CD4-positive, alpha-beta T cell treated with Interleukin-15 for 1 hour (primary cell): ENCODE measurements around the gene MTAP.
A peak's percentile ranks its signal among the peaks of the same experiment; 100 is the strongest.

Source experiments
- DNase-seq: peaks from one replicate; pipeline ENCODE4 v3.0.0-alpha.2; 2020

Gene MTAP

DNA sequence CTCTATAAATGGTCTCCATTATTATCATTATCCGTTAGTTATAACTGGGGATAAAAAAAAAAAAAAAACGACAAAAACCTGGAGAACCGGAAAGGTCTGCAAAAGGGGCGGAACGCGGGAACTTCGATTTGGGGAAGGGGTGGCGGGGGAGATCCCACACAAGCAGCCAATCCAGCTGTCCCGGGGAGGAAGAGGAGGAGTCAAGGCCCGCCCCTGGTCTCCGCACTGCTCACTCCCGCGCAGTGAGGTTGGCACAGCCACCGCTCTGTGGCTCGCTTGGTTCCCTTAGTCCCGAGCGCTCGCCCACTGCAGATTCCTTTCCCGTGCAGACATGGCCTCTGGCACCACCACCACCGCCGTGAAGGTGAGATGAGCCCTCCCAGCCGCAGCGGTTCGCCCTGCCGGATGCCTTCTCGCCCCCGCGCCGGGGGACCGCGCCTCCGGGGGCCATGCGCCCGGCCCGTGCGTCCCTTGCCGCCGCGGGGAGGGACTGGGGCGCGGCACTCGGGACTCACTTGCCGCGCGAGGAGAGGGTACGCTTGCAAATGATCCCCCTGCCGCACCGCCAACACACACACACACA, at the start of gene MTAP:
TSS of gene MTAP (plus strand) at position 219 of the 583 bp plus-strand sequence. CDS start at position 332, 113 bp downstream.
- peak; percentile 67 for DNase-seq

DNA sequence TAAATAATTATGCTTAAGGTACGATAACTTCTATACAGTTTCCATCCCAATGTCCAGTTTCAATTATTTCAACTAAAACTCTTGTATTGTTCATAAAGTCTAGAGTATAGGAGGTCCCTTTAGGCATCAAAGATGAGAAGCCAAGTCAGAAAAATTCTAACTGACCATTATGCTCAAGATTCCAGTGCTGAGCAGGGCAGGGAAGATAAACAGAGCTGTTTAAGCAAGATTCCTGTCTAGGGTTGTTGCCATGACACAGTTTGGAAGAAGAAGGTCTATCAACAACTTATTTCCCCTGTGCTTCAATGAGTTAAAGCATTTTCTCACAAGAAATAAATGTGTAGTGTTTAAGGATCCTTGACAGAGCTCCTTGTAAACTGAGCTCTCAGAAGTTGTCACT, 48.9 kb upstream of the MTAP start:
- DNase-seq, result no peak

DNA sequence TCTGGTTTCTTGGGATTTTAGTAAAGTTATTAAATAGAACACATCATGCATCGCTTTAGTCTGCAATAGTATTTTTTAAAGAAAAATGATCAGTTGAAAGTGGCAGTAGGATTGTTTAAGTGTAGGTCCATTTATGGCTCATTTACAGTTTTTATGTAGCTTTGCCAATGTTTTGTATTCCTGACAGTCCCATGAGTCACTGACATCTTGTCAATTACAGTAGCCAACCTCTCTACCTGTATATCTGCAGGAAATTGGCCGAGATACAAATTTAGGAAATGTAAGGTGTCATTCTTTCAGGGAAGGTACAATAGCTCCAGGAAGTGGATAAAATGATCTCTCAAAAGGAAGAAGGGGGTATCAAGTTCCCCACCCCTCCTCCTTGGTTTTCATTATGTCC, 47.7 kb upstream of the MTAP start:
- DNase-seq, result no peak

DNA sequence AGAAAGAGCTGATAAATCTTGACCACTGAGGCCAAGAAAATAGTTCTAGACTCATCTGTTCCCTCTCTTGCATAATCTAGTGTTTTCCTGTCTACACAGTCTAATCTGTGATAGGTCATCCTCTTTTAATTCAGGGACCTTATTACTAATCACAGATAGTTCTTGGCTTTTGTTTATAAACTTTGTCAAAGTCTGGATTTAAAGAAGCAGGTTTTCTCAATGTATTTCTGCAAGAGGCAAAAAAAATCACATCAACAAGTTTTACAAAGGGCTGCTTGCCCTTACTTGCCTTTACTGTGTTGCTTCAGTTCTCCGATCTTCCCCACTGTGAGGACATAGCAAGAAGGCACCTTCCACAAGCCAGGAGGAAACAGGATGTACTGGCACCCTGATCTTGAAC, 43.9 kb upstream of the MTAP start:
- DNase-seq, result no peak

DNA sequence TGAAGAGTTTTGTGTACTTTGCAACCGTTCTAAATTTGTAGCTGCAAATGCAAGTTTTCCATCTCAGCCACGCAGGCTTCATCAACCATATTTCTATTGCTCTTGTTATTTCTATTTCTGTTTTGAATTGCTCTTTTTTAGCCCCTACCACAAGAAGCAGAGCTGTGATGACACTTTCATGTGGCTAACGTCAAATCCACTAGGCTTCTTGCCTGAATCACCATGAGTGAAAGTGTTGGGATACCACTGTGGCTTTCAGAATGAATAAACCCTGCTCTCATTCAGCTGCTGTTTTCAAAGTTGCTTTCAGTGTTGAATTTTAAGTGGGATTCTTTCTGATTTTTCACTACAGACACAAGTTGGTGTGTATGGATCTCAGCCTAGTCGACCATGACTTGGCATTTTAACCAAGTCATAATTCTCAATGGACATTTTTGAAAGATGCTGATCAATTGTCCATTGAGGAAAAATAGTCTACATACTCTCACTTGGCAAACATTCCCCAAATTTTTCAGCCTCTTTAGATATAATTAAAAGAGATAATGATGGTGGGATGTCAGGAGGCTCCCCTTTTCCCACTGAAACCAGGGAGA, 41.0 kb upstream of the MTAP start:
- no peak for DNase-seq

DNA sequence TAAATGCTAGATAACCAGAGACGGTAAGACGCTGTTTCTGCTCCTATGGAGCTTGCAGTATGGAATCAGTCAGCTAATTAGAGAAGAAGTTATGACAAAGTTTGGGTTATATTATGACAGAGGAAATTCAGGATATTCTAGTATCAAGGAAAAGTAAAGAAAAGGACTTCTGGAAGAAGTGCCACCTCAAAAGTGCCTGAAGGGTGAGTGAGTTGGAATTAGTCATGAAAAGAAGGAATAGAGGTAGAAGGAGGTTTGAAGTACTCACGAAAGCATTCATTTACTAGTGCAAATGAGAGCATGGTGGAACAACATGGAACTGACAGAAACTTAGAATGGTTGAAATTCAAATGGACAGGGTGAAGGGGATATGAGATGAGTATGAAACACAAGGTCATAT, 40.4 kb upstream of the MTAP start:
- DNase-seq, result no peak

DNA sequence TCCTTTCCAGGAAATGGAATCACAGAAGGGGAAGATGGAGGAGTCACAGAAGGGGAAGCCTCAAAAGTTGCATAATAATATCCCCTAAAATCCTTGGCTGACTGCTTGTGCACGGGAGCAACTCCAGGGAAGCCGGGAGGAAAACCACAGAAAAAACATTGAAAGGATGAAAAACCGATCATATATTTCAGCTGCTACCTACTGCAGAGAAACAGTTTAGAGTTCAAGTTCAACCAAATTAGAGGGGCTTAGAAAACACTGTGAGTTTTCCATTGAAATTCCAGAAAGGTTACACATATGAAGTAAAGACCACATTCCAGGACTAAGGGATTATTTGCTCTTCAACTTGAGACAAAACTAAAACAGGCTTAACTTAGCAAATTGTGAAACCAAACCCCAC, 37.6 kb upstream of the MTAP start:
- DNase-seq, result no peak

DNA sequence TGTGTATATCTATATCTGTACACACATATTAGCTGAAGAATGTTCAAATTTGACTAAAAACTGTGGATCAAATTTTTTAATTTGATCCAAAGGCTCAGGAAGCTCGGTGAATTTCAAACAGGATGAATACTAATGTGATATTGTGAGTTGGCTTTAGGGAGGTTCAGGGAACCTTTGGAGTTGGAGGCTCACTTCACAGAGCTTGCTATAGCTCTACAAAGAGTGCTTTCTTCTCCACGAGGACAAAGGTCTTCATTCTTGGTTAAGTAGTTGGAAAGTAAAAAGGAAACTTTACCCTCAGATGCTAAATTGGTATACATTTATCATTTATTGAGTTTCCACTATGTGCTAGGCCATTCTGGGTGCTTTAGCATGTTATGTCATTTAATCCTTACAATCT, 36.3 kb upstream of the MTAP start:
- DNase-seq, result no peak

DNA sequence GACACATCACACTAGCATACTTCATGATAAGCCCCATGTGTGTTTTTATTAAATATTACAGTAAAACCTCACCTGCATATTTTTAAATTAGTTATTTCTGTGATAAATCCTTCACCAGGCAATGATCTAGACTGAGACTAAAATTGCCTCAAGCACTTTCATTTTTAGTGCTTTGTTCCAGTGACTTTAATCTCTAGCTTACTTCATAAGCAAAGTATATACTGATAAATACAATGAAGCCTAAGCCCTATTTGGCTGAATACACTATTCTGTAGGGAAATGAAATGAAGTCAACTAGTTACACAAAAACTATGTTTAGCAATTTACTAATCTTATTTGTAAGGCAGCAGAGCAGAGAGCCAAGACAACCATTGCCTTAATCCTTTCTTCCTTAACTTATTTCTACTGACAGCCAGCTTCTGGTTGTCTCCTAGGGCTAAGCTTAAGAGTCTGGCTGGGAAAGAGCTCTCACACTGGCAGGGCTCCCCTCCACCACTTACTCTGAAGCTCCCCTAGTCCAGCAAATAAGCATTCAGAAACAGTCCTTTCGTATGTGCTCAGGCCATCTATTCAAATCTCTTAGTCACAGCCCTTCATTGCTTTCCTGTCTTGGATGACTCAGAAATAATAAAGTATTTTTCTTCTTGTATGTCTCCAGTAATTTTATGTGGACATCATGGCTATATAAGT, 31.4 kb upstream of the MTAP start:
- DNase-seq, result no peak

DNA sequence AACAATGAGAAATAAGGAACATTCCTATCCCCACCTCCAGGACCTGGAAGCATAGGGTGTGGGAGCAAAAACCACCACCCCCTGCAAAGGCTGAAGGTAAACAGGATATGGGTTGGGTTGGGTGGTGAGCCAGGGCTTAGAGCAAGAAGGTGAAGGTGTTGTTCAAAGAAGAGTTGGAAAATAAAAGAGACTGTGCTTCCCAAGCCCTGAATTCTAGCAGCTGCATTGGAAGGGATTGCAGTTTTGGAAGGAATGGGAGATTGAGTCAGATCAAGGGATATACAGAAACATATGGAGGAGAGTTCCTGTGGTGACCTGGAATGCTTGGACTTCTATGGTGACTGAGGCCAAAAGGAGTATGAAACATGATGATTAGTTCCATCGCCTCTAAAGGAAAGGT, 24.7 kb upstream of the MTAP start:
- no peak for DNase-seq

DNA sequence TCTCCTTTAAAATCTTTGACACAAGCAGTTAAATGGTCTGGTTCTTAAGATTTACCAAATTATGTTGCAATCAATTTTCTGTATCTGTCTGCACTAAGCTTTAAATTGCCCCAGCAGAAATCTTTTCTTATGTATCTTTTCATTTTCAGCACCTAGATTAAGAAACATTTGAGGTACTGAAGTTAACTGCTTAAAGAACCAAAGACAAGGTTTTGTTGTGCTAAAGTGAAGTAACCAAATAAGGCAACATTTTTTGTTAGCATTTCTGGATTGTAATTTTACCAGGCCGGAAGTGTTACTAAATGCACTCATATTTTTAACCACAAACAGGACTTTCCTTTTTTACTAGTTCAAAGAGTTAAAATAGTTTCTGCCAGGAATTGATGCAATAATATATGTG, 24.1 kb upstream of the MTAP start:
- DNase-seq, result no peak

DNA sequence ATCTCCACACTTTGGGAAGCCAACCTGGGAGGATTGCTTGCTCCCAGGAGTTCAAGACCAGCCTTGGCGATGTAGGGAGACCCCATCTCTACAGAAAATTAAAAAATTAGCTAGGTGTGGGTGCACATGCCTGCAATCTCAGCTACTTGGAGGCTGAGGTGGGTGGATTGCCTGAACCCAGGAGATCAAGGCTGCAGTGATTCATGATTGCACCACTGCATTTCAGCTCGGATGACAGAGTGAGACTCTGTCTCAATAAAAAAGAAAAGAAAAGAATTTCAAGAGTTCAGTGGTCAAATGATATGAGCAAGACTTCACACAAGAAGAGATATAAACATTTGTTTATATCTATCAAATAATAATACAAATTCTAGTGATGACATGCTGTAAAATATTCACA, 23.0 kb upstream of the MTAP start:
- DNase-seq, result no peak

DNA sequence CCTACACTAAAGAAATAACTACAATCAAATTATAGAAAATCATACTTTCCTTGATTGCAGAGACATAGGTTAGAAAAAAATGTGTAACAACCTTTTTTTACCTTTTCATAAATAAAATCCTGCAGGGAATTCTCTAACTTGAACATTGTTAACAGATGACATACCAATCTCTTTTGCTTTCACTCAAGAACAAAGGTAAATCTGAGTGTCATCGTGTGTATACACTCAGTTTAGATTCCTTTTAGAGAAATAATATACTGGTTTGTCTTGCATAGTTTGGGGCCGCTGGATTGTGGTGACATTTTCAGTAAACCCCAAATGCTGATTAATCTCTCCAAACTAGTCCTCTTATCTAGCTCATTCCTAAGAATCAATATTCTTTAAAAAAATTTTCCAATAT, 20.8 kb upstream of the MTAP start:
- DNase-seq, result no peak

DNA sequence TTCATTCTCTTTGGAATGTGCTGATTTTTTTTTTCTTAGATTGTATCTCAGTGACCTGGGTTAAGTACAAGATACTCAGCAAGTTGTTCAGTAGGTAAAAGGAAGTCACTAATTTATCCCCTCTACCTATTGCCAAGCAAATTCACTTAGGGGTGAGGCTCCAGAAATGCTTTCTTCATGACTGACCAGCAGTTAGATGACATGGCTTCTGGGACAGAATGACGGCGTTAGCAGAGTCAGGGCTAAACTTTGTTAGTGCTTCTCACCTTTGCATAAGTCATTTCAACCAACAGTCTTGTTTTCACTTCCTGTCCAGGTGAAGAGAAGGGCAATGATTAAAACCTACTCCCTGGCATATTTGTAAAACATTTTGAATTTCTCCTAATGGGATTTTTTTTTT, 20.2 kb upstream of the MTAP start:
- DNase-seq, result no peak

DNA sequence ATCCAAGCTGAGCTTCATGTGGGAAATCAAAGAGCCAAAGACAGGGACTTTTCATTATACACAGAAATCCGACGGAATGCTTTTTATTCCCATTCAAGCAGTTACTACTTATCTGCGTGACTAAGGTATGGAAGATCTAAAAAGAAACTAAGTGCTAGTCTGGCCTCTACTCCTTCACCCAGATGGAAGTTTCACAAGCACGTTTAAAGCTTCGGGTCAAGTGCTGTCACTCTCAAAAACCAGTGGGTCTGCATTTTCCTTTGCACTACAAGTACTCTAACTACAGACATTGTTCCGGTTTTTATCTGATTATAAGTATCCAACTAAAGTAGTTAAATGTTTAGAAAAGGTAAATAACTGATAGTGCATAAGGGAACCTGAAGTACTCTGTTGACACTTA, 13.7 kb upstream of the MTAP start:
- no peak for DNase-seq

DNA sequence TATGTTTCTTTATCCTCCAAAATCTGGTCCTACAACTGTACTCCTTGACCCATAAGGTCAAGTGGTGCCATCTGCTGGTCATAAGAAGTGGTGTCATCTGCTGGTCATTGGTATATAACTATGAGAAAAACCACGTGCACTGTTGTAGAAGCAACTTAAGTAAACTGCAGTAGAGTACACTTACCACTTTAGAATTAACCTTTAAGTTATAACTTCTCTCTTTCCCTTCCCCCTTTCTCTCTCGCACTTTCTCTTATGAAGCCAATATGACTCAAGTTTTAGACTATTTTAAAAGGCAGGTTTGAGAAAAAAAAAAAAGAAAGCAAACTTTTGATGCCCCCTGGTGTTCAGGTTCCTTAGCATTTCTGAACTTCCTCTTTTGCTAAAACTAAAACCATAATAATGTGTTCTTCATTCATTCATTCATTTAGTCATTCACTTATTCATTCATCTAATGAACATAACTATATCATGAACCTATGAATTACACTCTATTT, 12.8 kb upstream of the MTAP start:
- DNase-seq, result peak; percentile 70

DNA sequence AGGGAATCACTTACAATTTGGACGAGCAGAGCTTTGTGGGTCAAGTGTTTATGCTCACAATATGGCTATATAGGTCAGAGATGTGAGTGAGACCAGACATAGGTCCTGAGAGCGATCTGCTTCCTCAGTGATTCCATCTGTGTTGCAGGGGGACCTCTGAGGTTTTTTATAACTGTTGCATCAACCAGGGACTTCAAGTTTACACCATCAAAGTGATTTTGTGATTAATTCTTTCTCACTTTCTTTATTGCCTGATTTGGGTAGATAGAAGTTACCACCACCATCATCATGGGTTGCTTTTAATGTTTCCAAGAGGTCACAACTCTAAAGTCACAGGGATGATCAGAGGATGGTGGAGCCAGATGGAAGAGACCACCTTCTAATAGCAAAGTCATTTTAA, 7.0 kb upstream of the MTAP start:
- DNase-seq, result no peak

DNA sequence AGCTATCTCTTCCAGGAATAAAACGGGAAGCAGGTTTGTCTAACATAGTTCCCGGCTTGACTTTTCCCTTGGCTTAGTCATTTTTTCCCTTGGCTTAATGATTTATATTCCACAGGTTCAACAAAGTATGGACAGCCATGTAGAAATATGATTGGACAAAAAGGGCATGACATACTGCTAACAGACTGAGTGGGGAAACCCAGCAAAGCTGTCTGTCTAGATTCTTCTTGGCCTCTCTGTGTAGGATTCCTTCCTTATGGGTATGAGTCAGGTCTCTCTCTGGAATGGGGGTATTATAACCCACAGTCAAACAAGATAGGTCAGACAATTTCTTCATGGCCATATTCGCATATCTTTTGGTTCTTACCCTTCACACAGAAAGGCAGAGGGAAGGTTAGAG, 5.7 kb upstream of the MTAP start:
- DNase-seq, result no peak

DNA sequence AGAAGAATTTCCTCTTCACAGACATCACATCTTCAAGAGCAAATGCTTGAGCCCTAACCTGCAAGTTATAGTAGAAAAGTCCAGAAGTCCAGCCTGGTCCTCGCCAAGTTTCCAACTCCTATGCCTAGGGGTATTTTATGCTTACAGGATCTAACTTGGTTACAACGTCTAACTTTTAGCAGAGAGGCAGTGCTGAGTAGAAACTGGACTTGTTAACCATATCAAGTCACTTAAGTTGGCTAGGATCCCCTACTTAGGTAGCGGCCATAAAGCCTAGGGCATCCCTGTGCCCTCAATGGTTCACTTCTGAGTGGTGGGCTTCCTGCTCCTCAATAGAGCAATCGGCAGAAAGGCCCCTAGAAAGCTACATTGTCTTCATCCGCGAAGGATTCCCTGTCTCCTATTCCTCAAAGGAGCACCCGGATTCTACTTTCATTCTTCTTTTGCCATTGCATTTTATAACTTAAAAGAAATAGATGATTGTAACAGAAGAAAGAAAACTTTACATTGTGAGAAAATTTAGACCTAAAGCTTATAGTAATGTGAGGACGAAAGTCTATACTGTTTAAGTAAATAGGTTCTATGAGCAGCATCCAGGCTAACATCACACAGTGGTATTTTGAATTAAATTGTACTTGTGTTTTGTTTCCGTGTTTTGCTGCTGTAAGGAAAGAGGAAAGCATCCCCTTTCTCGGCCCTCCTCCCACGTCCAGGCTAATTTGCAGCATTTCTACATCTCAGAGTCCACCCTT, 1.3 kb upstream of the MTAP start:
- no peak for DNase-seq

DNA sequence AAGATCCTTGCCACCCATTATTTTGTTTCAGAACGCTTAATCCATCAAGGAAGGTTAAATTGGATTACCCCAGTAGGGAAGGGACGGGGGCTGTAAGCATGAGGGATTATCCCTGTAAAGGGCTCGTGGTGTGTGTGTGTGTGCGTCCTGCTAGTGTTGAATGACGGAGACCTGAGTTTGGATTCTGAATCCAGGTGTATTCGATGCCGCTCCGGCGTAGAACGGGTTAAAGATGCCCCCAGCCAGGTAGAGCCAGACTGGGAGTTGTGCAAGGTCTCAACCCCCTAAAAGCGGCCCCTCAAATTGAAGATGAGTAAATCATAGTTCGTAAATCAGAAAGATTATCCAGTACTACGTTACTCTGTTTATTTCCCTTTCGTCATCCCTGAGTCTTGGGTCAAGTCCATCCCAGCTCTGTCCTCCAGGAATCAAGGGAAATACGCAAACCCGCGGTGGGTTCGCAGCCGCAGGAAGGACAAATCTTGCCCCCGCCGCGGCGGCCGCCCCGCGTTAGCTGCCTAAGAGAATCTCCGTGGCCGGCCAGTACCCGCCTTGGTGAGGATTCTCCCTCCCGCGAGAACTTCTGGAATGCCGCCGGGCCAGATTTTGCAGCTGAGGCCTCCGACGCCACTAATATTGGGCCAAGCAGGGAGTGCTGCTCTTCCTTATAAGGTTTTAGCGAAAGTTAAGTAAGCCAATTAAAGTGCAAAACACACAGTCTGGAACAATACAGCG, 586 bp upstream of the MTAP start:
- DNase-seq, result no peak

DNA sequence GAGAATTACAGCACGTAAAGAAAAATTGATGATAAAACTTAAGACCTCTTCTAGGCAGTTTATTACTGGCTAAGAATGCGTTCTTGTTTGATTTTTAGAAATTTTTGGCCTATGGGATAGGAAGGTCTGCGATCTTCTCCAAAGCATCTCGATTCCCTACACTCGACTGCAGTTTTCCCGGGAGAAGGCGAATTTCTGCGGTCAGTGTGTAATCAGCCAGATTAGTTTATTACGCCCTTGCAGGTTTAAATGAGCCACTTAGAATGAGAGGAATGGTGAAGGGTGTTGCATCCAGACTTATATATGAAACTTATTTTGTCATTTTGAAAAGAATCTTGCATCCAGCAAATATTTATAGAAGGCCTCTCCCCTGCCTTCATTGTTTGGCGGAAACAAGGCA, 1.2 kb downstream of the MTAP start:
- no peak for DNase-seq

DNA sequence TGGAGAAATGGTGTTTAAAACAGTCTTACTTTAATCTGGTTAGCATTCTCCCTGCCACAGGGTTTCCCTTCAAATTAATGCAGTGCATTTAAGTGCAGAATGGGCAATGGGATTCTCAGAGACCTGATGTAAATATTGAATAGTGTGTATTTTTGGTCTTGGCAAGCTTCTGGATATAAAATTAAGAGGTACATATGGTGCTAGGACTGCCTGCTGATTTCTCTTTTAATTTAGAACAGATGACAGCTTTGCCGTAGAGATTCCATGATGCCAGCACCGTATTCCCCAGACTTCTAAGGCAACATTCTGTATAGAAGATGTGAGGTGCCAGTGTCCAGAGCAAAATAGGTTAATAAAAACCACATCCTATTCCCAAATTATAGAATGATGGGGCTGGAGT, 1.9 kb downstream of the MTAP start:
- DNase-seq, result no peak

DNA sequence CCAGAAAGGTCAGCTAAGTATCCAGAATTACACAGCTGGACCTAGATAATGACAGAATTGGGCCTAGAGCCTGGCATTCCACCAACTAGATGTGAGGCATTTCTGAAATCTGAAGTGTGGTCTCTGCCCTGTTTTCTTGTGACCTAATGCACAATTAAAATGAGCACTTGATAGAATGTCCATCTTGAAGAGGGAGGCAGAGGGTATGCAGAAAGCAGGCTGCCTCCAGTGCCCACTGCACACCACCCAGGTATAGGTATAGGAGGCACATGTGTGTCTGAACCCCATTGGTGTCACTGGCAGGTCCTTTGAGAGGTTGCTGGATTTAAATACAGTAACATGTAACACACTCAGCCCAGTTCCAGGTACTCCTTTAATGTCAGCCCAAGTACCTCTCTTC, 2.4 kb downstream of the MTAP start:
- no peak for DNase-seq
